ENCODE measurements around the gene MOGAT1.
"Not testable (repeated sequence)": the region's sequence is repeated elsewhere in the genome, so short reads cannot be mapped to it uniquely, and the experiment has no call there.

Gene MOGAT1

DNA sequence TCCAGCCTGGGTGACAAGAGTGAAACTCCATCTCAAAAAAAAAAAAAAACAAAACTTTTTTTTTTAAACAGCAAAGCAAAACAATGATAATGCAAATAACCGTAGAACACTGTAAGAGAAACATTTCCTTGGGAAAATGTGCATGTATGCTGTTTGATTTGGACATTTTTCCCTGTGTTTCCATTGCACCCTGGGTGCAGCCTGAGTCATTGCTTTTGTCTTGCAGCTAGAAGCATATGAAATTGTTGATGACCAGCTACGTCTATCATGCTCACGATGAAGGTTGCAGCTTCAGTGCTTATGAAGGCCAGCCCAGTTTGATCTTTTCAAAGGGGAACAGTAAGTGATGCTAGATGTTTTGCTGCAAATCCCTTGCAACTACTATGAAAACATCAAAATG is 41.5 kb downstream of the MOGAT1 start:
- DNase-seq: no peak

- no peak for DNase-seq
Measured at GRCh38 chr2:222714361-222715241, 43.1 kb downstream of the MOGAT1 start.

DNA sequence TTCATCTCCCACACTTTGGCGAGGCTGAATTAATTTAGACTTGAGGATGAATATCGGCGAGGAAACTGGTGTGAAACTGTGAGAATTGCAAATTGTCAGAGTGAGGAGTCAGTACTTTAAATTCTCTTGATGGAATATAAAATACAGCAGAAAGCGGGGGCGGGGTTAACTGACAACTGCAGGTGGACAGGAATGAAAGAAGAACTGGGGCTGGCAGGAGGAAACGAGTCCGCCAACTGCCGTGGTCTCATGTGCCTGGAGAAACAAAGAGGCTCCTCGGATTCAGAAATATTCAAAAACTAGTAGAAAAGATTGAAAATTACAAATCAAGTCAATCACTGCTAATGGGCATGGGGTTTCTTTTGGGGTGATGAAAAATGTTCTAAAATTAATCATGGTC is 44.3 kb downstream of the MOGAT1 start:
- no peak for DNase-seq

DNA sequence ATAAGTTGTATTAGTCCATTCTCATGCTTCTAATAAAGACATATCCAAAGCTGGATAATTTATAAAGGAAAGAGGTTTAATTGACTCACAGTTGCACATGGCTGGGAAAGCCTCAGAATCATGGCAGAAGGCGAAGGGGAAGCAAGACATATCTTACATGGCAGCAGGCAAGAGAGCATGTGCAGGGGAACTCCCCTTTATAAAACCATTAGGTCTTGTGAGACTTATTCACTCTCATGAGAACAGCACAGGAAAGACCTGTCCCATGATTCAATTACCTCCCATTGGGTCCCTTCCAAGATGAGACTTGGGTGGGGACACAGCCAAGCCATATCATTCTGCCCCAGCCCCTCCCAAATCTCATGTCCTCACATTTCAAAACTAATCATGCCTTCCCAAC is 48.3 kb downstream of the MOGAT1 start:
- DNase-seq: not testable (repeated sequence)

DNA sequence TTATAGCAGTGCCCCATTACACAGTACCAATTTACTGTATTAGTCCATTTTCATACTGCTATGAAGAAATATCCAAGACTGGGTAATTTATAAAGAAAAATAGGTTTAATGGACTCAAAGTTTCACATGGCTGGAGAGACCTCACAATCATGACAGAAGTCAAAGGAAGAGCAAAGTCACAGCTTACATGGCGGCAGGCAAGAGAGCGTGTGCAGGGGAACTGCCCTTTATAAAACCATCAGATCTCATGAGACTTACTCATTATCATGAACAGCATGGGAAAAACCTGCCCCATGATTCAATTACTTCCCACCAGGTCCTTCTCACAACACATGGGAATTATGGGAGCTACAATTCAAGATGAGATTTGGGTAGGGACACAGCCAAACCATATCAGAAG is 50.1 kb downstream of the MOGAT1 start:
- not testable (repeated sequence) for DNase-seq

- no peak for DNase-seq
Measured at GRCh38 chr2:222722327-222722946, 51.0 kb downstream of the MOGAT1 start.

DNA sequence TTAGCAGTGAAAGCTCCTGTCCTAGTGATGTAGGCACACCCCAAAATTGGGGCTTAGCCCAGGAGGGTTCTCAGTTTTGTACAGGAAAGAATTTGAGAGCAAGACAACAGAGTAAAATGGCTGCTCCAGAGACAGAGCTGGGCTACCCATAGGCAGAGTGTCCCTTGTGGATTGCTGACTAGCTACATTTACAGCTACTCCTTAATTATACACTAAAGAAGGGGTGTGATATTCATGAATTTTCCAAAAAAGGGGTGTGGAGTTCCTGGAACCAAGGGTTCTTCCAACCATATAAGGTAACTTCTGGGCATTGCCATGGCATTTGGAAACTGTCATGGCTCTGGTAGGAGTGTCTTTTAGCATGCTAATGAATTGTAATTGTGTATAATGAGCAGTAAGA is 52.8 kb downstream of the MOGAT1 start:
- DNase-seq: no peak

- no peak for DNase-seq
Measured at GRCh38 chr2:222728621-222729020, 57.2 kb downstream of the MOGAT1 start.

DNA sequence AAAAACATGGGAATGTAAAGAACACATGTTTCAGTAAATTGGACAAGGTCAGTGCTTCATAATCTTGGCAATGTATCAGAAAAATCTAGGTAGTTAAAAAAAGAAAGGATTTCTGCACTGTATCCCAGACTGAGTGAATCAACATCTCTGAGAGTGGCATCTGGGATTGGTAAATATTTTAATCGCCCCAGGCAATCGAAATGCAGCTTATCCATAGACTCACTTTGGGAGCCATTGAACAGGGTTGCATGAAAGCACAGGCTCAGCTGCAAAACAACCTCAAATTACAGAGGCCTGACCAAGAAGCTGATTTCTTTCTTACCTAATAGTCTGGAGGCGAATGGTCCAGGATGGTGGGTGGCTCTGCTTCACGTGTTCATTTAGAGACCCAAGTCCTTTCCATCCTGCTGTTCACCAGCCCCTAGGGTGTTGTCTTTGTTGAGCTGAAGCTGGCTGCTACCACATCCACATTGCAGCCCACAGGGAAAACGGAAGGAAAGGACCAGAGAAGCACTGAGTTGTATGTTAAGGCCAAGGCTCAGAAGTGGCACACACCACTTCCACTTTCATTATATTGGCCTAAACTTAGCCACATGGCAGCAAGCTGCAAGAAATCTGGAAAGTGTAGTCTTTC is 59.0 kb downstream of the MOGAT1 start:
- DNase-seq: no peak

DNA sequence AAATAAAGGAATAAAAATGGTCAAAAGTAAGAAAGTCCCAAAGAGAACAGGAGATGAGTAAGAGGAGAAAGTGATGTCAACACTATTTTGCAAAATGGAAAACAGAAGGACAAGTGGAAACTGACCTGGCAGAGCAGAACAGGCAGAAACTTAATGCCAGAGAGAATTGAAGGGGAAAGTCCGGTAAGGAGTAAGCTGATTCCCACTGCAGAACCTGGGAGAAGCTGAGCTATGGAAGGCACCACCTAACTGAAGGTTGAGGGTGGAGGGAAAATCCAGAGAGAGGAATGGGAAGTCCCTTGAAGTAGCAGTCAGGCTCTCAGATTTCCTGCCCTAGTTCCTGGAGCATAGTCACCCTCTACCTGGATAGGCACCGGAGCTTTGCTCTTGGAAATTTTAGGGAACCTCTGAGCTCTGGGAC is 59.8 kb downstream of the MOGAT1 start:
- DNase-seq: no peak

DNA sequence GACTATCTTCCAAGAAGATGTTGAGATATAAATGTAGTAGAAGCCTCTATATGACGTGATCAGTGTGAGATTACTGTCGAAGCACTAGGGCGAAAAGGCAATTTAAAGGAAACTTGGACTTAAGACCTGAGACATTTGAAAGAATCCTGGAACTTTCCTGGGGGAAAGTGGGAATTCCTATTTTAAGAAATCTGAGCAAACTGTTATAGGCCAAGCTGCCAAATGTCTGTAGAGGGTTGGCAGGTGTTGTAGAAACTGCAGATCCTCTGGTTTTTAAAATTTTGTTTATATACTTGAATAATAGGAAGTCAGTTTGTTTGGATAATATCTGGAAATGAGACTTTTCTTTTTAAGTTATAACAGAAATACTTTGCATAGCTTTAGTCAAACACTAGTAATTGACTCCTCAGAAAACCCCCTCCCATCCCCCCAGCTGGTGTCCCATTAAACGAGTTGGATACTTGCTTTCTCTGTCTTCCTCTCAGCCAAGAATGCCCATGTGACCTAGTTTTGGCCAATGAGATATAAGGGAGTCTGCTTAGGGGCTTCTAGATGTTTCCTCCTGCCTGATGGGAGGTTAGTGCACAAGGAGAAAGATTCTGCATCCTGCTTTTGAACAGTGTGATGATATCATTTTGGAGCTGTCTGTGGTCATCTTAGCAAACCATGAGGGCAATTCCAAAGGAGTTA is 61.2 kb downstream of the MOGAT1 start:
- no peak for DNase-seq

- no peak for DNase-seq
Measured at GRCh38 chr2:222733470-222733845, 62.0 kb downstream of the MOGAT1 start.

- DNase-seq: no peak
Measured at GRCh38 chr2:222733846-222734702, 62.6 kb downstream of the MOGAT1 start.

GRCh38 chr2:222734703-222735014 is 63.2 kb downstream of the MOGAT1 start:
- no peak for DNase-seq

GRCh38 chr2:222736301-222736700 is 64.8 kb downstream of the MOGAT1 start:
- DNase-seq: no peak

GRCh38 chr2:222736924-222737323 is 65.5 kb downstream of the MOGAT1 start:
- no peak for DNase-seq

DNA sequence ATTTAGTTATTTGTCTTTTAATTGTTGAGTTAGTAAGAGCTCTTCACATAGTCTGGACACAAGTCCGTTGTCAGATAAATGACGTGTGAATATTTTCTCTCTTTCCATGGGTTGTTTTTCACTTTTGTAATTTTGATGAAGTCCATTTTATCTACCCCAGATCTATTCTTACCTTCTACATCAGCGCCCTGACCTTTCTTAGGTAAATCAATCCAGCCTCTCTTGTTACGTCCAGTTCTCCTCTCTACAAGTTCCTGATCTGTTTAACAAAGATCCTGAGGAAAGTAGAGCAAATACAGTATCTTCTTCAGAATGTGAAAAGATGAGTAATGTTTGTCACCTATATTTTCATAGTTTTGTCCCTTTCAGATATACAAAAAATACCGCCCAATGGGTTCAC is 66.9 kb downstream of the MOGAT1 start:
- DNase-seq: no peak

DNA sequence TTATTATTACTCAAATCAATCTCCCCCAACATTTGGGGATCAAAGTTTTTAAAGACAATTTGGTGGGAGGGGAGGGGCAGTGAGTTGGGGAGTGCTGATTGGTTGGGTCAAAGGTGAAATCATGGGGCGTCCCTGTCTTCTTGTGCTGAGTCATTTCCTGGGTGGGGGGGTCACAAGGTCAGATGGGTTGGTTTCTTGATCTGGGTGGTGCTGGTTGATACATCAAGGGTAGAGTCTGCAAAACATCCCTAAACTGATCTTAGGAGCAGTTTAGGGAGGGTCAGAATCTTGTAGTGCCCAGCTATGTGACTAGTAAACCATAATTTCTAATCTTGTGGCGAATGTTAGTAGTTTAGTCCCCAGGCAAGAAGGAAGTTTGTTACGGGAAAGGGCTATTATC is 67.4 kb downstream of the MOGAT1 start:
- no peak for DNase-seq

DNA sequence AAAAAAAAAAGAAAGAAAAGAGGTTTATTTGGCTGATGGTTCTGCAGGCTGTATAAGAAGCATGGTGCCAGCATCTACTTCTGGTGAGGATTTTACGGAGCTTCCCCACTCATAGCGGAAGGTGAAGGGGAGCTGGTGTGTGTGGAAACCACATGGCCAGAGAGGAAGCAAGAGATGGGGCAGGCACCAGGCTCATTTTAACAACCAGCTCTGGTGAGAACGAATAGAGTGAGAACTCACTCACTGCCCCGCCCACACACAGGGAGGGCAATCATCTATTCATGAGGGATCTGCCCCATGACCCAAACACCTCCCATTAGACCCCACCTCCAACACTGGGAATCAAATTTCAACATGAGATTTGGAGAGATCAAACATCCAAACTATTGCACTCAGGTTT is 68.5 kb downstream of the MOGAT1 start:
- DNase-seq: no peak

DNA sequence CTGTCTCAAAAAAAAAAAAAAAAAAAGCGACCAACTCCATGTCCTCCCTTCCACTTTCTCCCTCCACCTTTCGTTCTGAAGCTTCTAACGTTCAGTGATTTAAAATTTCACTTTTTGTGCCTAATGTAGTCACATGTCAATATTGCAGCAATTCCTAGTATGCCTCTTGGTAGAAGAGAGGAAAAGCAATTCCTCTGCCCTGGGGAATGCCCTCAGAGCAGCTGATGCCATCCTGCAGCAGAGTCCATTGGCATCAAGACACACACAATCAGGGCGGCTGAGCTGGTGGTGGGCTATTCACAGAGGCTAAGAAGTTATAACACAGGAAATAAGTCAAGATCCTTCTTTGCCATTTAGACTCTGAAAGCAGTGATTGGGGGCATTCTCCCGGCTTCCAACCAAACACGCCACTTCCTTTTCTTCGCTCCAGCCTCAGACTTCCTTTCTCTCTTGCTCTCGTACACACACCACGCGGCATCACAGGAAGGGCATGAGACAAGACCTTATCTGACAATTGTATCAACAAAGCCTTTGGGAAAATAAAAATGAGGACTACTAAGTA is 71.9 kb downstream of the MOGAT1 start:
- DNase-seq: no peak

GRCh38 chr2:222745836-222746559 is 74.5 kb downstream of the MOGAT1 start:
- no peak for DNase-seq
